Central memory CD8-positive, alpha-beta T cell (primary cell): ENCODE measurements around the gene HAUS6.
"Not testable (repeated sequence)": the region's sequence is repeated elsewhere in the genome, so short reads cannot be mapped to it uniquely, and the experiment has no call there.

Experiments
- ATAC-seq: fragments of 150-1000 bp; cut with Tn5 transposase; replicated peaks from 2 replicates; pipeline ENCODE4 v1.10.0; 2022; ENCODE audit warnings: mild to moderate bottlenecking, moderate FRiP score, moderate number of reproducible peaks; ENCODE audit not compliant: poor library complexity, severe bottlenecking; ENCODE audit errors: extremely low read depth
- DNase-seq, 2 donors: peaks; one replicate each; pipeline ENCODE4 v3.0.0; 2021; ENCODE audit warnings: low spot score in 2 of 2
- H3K27ac Mint-ChIP-seq: one replicate; pipeline ENCODE4 v1.8.0; 2022; ENCODE audit warnings: low read depth, mild to moderate bottlenecking, moderate library complexity, mixed read lengths
- H3K27me3 Mint-ChIP-seq: one replicate; pipeline ENCODE4 v1.8.0; 2022; ENCODE audit warnings: mixed read lengths
- H3K36me3 Mint-ChIP-seq: one replicate; pipeline ENCODE4 v1.8.0; 2022; ENCODE audit warnings: mild to moderate bottlenecking, moderate library complexity, mixed read lengths; ENCODE audit not compliant: insufficient read depth
- H3K4me1 Mint-ChIP-seq: one replicate; pipeline ENCODE4 v1.8.0; 2022; ENCODE audit warnings: mixed read lengths
- H3K4me3 Mint-ChIP-seq: one replicate; pipeline ENCODE4 v1.8.0; 2022; ENCODE audit warnings: mild to moderate bottlenecking, moderate library complexity, mixed read lengths
- H3K9me3 Mint-ChIP-seq: one replicate; pipeline ENCODE4 v1.8.0; 2022; ENCODE audit warnings: mixed read lengths

HAUS6 gene

GRCh38 chr9:19113064-19113611 lies 10.4 kb upstream of the HAUS6 start:
- not testable (repeated sequence) for ATAC-seq, DNase-seq, H3K27me3 Mint-ChIP-seq, H3K4me3 Mint-ChIP-seq, H3K9me3 Mint-ChIP-seq, H3K4me1 Mint-ChIP-seq
- Mint-ChIP-seq H3K27ac (peak overlapping the region; percentile 65), H3K36me3 (peaks cover 23% of the 10 kb centered on the region)

DNA sequence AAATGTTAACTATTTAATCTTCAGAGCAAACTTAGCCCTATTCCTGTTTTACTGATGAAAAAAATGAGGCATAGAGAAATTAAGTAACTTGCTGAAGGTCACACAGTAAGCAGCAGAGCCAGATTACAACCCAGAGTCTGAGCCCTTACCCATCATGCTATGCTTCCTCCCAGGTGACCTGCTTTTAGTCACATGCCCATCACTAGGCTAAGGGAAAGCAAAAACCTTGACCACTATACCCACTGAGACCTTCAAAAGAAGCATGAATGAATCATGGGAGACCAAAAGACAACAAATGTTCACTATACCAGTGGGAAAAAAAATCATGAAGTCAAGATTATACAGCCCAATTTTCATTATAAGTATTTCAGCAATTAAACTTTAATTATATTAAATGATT lies 5.3 kb upstream of the HAUS6 start:
- ATAC-seq (no peak), DNase-seq (no peak)
- Mint-ChIP-seq H3K27ac (no peak overlapping the region), H3K27me3 (no peaks in the 10 kb centered on the region), H3K36me3 (no peaks in the 10 kb centered on the region), H3K4me3 (no peak overlapping the region), H3K4me1 (peaks cover under 1% of the 10 kb centered on the region), H3K9me3 (no peaks in the 10 kb centered on the region)

DNA sequence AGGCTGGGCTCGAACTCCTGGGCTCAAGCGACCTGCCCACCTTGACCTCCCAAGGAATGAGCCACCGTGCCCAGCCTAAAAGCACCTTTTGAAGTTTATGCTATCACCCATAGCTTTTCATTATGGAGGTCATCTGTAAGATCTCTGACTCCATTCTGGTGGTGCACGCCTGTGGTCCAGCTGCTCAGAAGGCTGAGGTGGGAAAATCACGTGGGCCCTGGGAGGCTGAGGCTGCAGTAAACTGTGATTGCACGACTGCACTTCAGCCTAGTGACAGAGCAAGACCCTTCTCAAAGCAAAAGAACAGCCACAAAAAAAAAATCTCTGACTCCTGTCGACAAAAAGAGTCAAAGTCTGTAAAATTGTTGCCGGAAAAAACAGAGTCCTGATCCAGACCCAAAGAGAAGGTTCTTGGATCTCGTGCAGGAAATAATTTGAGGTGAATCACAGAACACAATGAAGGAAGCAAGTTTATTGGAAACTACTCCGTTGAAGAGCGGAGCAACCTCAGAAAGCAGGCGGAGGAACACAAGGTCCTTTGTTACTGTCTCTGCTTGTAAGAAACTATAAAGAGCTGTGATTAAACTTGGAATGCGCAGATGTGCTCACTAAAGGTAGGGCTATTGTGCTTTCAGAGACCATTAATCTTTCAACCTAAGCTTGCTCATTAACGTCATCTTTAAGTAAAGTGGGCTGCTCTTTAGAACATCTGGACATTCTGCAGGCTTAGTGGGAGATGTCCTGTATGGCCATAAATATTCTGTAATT lies 2.0 kb upstream of the HAUS6 start:
- Mint-ChIP-seq H3K9me3 (no peaks in the 10 kb centered on the region), H3K4me3 (no peak overlapping the region), H3K27me3 (no peaks in the 10 kb centered on the region), H3K36me3 (peaks cover 7% of the 10 kb centered on the region), H3K4me1 (peaks cover 21% of the 10 kb centered on the region), H3K27ac (no peak overlapping the region)
- no peak for DNase-seq
- ATAC-seq, result no peak

GRCh38 chr9:19102181-19102630 lies 498 bp downstream of the HAUS6 start:
- Mint-ChIP-seq H3K4me1 (peaks cover 30% of the 10 kb centered on the region), H3K36me3 (peaks cover 18% of the 10 kb centered on the region), H3K9me3 (no peaks in the 10 kb centered on the region), H3K4me3 (peak overlapping the region; percentile 93), H3K27ac (peak overlapping the region; percentile 93), H3K27me3 (no peaks in the 10 kb centered on the region)
- ATAC-seq (peak; percentile 60), DNase-seq (peak in 1 of 2 donors; percentile 25)

- no peak for DNase-seq
- Mint-ChIP-seq H3K4me3 (peak overlapping the region; percentile 93), H3K27ac (no peak overlapping the region), H3K4me1 (peaks cover 33% of the 10 kb centered on the region), H3K36me3 (peaks cover 20% of the 10 kb centered on the region), H3K27me3 (no peaks in the 10 kb centered on the region), H3K9me3 (no peaks in the 10 kb centered on the region)
- ATAC-seq, result no peak
Observed at GRCh38 chr9:19101203-19101602, 1.5 kb downstream of the HAUS6 start.

DNA sequence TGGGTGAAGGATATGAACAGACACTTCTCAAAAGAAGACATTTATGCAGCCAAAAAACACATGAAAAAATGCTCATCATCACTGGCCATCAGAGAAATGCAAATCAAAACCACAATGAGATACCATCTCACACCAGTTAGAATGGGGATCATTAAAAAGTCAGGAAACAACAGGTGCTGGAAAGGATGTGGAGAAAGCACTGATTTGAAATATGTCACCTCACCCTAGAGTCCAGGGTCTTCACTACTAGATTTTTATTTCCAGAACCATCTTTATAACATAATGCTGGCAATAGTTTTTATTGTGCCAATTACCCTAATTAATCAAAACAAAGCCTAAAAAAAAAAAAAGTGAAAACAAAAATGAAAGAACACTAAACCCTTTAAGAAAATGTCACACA lies 5.3 kb downstream of the HAUS6 start:
- ATAC-seq, DNase-seq, H3K27me3 Mint-ChIP-seq, H3K9me3 Mint-ChIP-seq: not testable (repeated sequence)
- peaks cover 28% of the 10 kb centered on the region for H3K4me1 Mint-ChIP-seq
- H3K36me3 Mint-ChIP-seq, result peaks cover 36% of the 10 kb centered on the region
- peak overlapping the region; percentile 7 for H3K27ac Mint-ChIP-seq
- peak overlapping the region; percentile 3 for H3K4me3 Mint-ChIP-seq

DNA sequence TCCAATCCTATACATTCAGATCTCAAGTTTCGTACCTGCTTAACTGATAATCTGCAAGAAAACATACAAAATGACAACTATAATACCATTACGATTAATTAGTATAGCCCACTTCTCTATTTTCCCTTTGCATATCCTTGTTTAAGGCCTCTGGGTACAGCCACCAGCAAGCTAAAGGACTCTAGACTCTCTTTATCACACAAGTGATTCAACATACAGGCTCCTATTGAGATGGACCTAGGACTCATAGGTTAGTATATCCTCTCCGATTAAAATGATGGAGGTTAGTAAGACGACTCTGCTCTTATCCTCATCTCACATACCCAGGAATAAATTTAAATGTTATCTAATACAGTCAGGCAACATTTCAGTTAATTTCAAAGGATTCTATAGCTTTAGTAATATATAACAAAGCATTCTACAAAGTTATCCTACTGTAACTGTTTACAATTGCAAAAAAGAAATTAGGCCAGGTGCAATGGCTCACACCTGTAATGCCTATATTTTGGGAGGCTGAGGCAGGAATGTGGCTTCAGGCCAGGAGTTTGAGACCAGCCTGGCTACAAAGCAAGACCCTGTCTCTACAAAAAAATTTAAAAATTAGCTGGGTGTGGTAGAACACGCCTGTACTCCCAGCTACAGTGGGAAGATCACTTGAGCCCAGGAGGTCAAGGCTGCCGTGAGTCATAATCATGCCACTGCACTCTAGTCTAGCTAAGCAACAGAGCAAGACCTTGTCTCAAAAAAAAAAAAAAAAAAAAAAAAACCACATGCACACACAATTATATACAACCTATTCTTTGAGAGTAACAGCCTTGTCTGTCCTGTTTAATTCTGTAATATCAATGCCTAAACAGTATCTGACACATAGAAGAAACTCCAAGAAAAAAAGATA lies 15.4 kb downstream of the HAUS6 start:
- Mint-ChIP-seq H3K27me3 (no peaks in the 10 kb centered on the region), H3K4me1 (no peaks in the 10 kb centered on the region), H3K27ac (no peak overlapping the region), H3K4me3 (no peak overlapping the region), H3K36me3 (peaks cover 62% of the 10 kb centered on the region), H3K9me3 (no peaks in the 10 kb centered on the region)
- DNase-seq (no peak), ATAC-seq (no peak)

DNA sequence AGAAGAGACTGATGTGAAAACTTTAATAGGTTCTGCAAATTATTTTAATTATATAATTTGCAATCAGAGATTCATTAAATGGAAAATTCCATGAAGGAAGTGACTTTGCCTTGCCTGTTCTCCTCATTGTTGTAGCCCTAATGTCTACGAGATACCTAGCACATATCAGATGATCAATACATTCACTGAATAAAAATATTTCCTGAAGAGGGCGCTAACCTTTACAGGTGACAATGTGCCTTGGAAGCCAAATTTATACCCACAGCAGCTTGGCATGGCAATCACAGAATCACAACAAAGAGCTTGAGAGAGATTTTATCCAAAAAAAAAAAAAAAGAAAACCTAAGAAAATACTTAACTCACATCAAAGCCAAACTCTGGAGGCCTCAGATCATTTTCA lies 17.4 kb downstream of the HAUS6 start:
- no peak for ATAC-seq
- H3K27me3 Mint-ChIP-seq, result no peaks in the 10 kb centered on the region
- no peaks in the 10 kb centered on the region for H3K9me3 Mint-ChIP-seq
- H3K4me1 Mint-ChIP-seq, result no peaks in the 10 kb centered on the region
- no peak overlapping the region for H3K27ac Mint-ChIP-seq
- no peak overlapping the region for H3K4me3 Mint-ChIP-seq
- peaks cover 60% of the 10 kb centered on the region for H3K36me3 Mint-ChIP-seq
- DNase-seq, result no peak

GRCh38 chr9:19074836-19075235 lies 27.9 kb downstream of the HAUS6 start:
- H3K27me3 Mint-ChIP-seq, result no peaks in the 10 kb centered on the region
- peaks cover 64% of the 10 kb centered on the region for H3K36me3 Mint-ChIP-seq
- ATAC-seq (no peak), DNase-seq (no peak)
- no peak overlapping the region for H3K27ac Mint-ChIP-seq
- peaks cover 15% of the 10 kb centered on the region for H3K4me1 Mint-ChIP-seq
- no peak overlapping the region for H3K4me3 Mint-ChIP-seq
- no peaks in the 10 kb centered on the region for H3K9me3 Mint-ChIP-seq

DNA sequence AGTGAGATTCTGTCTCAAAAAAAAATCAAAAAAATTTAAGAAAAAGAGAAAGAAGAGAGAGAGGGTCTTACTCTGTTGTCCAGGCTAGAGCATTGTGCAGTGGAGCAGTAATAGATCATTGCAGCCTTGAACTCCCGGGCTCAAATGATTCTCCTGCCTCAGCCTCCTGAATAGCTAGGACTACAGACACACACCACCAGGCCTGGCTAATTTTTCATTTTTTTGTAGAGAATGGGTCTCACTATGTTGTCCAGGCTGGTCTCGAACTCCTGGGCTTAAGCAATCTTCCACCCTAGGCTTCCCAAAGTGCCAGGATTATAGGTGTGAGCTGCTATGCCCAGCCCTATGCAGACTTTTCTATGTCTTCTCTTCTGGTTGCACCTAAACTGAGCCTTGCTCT lies 28.5 kb downstream of the HAUS6 start:
- ATAC-seq (no peak), DNase-seq (no peak)
- Mint-ChIP-seq H3K27me3 (no peaks in the 10 kb centered on the region), H3K4me3 (no peak overlapping the region), H3K4me1 (peaks cover 15% of the 10 kb centered on the region), H3K27ac (no peak overlapping the region), H3K9me3 (no peaks in the 10 kb centered on the region), H3K36me3 (peaks cover 62% of the 10 kb centered on the region)

- Mint-ChIP-seq H3K4me3 (no peak overlapping the region), H3K36me3 (peaks cover 48% of the 10 kb centered on the region), H3K27me3 (no peaks in the 10 kb centered on the region), H3K9me3 (no peaks in the 10 kb centered on the region), H3K27ac (peak overlapping the region; percentile 51), H3K4me1 (peaks cover 5% of the 10 kb centered on the region)
- ATAC-seq (no peak), DNase-seq (no peak)
Observed at GRCh38 chr9:19057033-19057432, 45.7 kb downstream of the HAUS6 start.

GRCh38 chr9:19050637-19051591 lies 51.8 kb downstream of the HAUS6 start:
- peaks cover 16% of the 10 kb centered on the region for H3K36me3 Mint-ChIP-seq
- ATAC-seq, result no peak
- H3K27me3 Mint-ChIP-seq, result no peaks in the 10 kb centered on the region
- H3K4me1 Mint-ChIP-seq, result peaks cover 28% of the 10 kb centered on the region
- no peaks in the 10 kb centered on the region for H3K9me3 Mint-ChIP-seq
- peak overlapping the region; percentile 94 for H3K27ac Mint-ChIP-seq
- peak overlapping the region; percentile 86 for H3K4me3 Mint-ChIP-seq
- DNase-seq, result no peak
